SK-N-SH (cell line): ENCODE results near the gene CDC42SE2. TPM values are rescaled to one million over a fixed set of nuclear protein-coding genes. Genes with fewer than 3 reads are reported as not detected.

ENCODE experiments used
- CTCF ChIA-PET: fragments of 300-600, 350-600 bp; formaldehyde crosslinking; extraction: SDS; loops from one replicate; lab custom pipeline; 2021; lab: Yijun Ruan, JAX
- POLR2A ChIA-PET: fragments of 350-600 bp; sonication (Branson Sonifier 250); formaldehyde crosslinking; extraction: SDS; loops from one replicate; lab custom pipeline; 2020; ENCODE audit warnings: antibody characterized with exemption, inconsistent platforms; lab: Yijun Ruan, JAX
- DNase-seq: peaks from one replicate; pipeline ENCODE4 v3.0.0; 2012
- H2AFZ ChIP-seq: fragments of 200-600 bp; sonication (generic); 2 replicates; pipeline ENCODE4 v1.8.1; 2016; ENCODE audit warnings: antibody characterized with exemption, mild to moderate bottlenecking, low read depth
- H3F3A ChIP-seq: fragments of 200-600 bp; sonication (generic); replicated peaks from 2 replicates; pipeline ENCODE3; 2016; ENCODE audit warnings: antibody characterized with exemption, mild to moderate bottlenecking; ENCODE audit not compliant: insufficient read depth
- H3K27ac ChIP-seq, 2 experiments: fragments of 200-500 bp in 1 of 2; fragments of 200-600 bp in 1 of 2; sonication (Bioruptor generic) in 1 of 2; sonication (generic), shearing (Covaris generic) in 1 of 2; 2 replicates each; pipeline versions ENCODE4 v1.5.1 to v1.6.1; 2014 to 2016; ENCODE audit warnings: low read depth in 2 of 2, inconsistent platforms in 1 of 2, low read length in 1 of 2, mild to moderate bottlenecking in 1 of 2, mixed read lengths in 1 of 2
- H3K27me3 ChIP-seq: fragments of 200-600 bp; sonication (generic), shearing (Covaris generic); 2 replicates; pipeline ENCODE4 v1.6.1; 2016; ENCODE audit warnings: mixed run types; ENCODE audit not compliant: insufficient read depth
- H3K36me3 ChIP-seq, 2 experiments: fragments of 200-500 bp in 1 of 2; fragments of 200-600 bp in 1 of 2; sonication (Bioruptor generic) in 1 of 2; sonication (generic) in 1 of 2; replicated peaks in 1 of 2; 2 replicates each; pipeline versions ENCODE3 to v1.5.1; 2014 to 2016; ENCODE audit warnings: low read length in 1 of 2, mild to moderate bottlenecking in 1 of 2; ENCODE audit not compliant: insufficient read depth in 2 of 2, control insufficient read depth in 1 of 2
- H3K4me1 ChIP-seq, 2 experiments: fragments of 200-500 bp in 1 of 2; fragments of 200-600 bp in 1 of 2; sonication (Bioruptor generic) in 1 of 2; sonication (generic), shearing (Covaris generic) in 1 of 2; 2 replicates each; pipeline versions ENCODE4 v1.5.1 to v1.6.1; 2014 to 2016; ENCODE audit warnings: low read depth in 1 of 2, low read length in 1 of 2, mixed run types in 1 of 2; ENCODE audit not compliant: insufficient read depth in 2 of 2, control insufficient read depth in 1 of 2
- H3K4me2 ChIP-seq: fragments of 200-600 bp; sonication (generic), shearing (Covaris generic); 2 replicates; pipeline ENCODE4 v1.6.1; 2017; ENCODE audit warnings: mixed run types
- H3K4me3 ChIP-seq, 2 experiments: fragments of 200-500 bp in 1 of 2; fragments of 200-600 bp in 1 of 2; sonication (Bioruptor generic) in 1 of 2; sonication (generic), shearing (Covaris generic) in 1 of 2; 2 replicates each; pipeline versions ENCODE4 v1.5.1 to v1.8.1; 2014 to 2016; ENCODE audit warnings: low read depth in 2 of 2, inconsistent platforms in 1 of 2, low read length in 1 of 2, mild to moderate bottlenecking in 1 of 2, mixed read lengths in 1 of 2, moderate library complexity in 1 of 2
- H3K79me2 ChIP-seq: fragments of 200-600 bp; sonication (generic); 2 replicates; pipeline ENCODE4 v1.8.1; 2017; ENCODE audit warnings: mild to moderate bottlenecking; ENCODE audit not compliant: insufficient read depth
- H3K9ac ChIP-seq: fragments of 200-600 bp; sonication (generic); 2 replicates; pipeline ENCODE4 v1.6.1; 2017; ENCODE audit warnings: mixed run types
- H3K9me2 ChIP-seq: fragments of 200-600 bp; sonication (generic); 2 replicates; pipeline ENCODE4 v1.6.1; 2017; ENCODE audit warnings: mixed run types
- H3K9me3 ChIP-seq: fragments of 200-600 bp; sonication (generic); 2 replicates; pipeline ENCODE4 v1.6.1; 2017; ENCODE audit warnings: mixed run types, mild to moderate bottlenecking, moderate library complexity
- H4K20me1 ChIP-seq: fragments of 200-600 bp; sonication (generic); 2 replicates; pipeline ENCODE4 v1.6.1; 2017; ENCODE audit warnings: mild to moderate bottlenecking, mixed run types; ENCODE audit not compliant: insufficient read depth
- CHD2 ChIP-seq: fragments of 150-350 bp; IDR thresholded peaks from 2 replicates; pipeline ENCODE4 v1.6.1; 2018; ENCODE audit warnings: low read length; ENCODE audit not compliant: partially characterized antibody
- EP300 ChIP-seq, 2 experiments: IDR thresholded peaks; 2 replicates each; pipeline versions ENCODE4 v1.4.0 to v1.6.1; 2012; ENCODE audit warnings: borderline replicate concordance in 1 of 2, low read depth in 1 of 2, low read length in 1 of 2
- EZH2phosphoT487 ChIP-seq: fragments of 200-600 bp; sonication (generic); IDR thresholded peaks from 2 replicates; pipeline ENCODE4 v1.6.1; 2017; ENCODE audit warnings: low read depth, mixed run types, mild to moderate bottlenecking, antibody characterized with exemption, moderate library complexity, borderline replicate concordance
- FOSL2 ChIP-seq: IDR thresholded peaks from 2 replicates; pipeline ENCODE4 v1.4.0; 2012; ENCODE audit warnings: low read depth, mild to moderate bottlenecking, moderate library complexity, borderline replicate concordance
- FOXJ3 ChIP-seq: sonication (generic); formaldehyde crosslinking; IDR thresholded peaks from 2 replicates; pipeline ENCODE4 v1.5.1; 2020; ENCODE audit warnings: mild to moderate bottlenecking, missing genetic modification reagents
- FOXM1 ChIP-seq: IDR thresholded peaks from 2 replicates; pipeline ENCODE4 v1.4.0; 2012; ENCODE audit warnings: low read depth, mild to moderate bottlenecking
- GABPA ChIP-seq: IDR thresholded peaks from 2 replicates; pipeline ENCODE4 v1.4.0; 2012; ENCODE audit warnings: low read depth, mild to moderate bottlenecking
- GATA2 ChIP-seq: sonication (generic); formaldehyde crosslinking; IDR thresholded peaks from 2 replicates; pipeline ENCODE4 v1.5.0; 2020; ENCODE audit warnings: mild to moderate bottlenecking, missing genetic modification reagents
- JUND ChIP-seq: IDR thresholded peaks from 2 replicates; pipeline ENCODE4 v1.4.0; 2012
- MEF2A ChIP-seq: IDR thresholded peaks from 2 replicates; pipeline ENCODE4 v1.4.0; 2012; ENCODE audit warnings: low read depth, borderline replicate concordance
- NRF1 ChIP-seq: IDR thresholded peaks from 2 replicates; pipeline ENCODE4 v1.6.1; 2012; ENCODE audit warnings: low read depth, mild to moderate bottlenecking, low read length
- RAD21 ChIP-seq: IDR thresholded peaks from 2 replicates; pipeline ENCODE4 v1.6.1; 2012; ENCODE audit warnings: mild to moderate bottlenecking, low read length
- RCOR1 ChIP-seq: fragments of 150-350 bp; IDR thresholded peaks from 2 replicates; pipeline ENCODE4 v1.6.1; 2017; ENCODE audit warnings: antibody characterized with exemption, low read length
- RFX5 ChIP-seq: IDR thresholded peaks from 2 replicates; pipeline ENCODE4 v1.6.1; 2012; ENCODE audit warnings: mild to moderate bottlenecking, improper control_type of control experiment, low read length
- RXRA ChIP-seq: IDR thresholded peaks from 2 replicates; pipeline ENCODE4 v1.4.0; 2012; ENCODE audit warnings: low read depth, mild to moderate bottlenecking, borderline replicate concordance
- SIN3A ChIP-seq: IDR thresholded peaks from 2 replicates; pipeline ENCODE4 v1.6.1; 2012; ENCODE audit warnings: low read depth, mild to moderate bottlenecking, low read length, moderate library complexity, borderline replicate concordance
- SMC3 ChIP-seq: IDR thresholded peaks from 2 replicates; pipeline ENCODE4 v1.6.1; 2012; ENCODE audit warnings: low read depth, low read length, improper control_type of control experiment
- TCF12 ChIP-seq: IDR thresholded peaks from 2 replicates; pipeline ENCODE4 v1.4.0; 2012
- ZBTB33 ChIP-seq: IDR thresholded peaks from 2 replicates; pipeline ENCODE4 v1.4.0; 2012; ENCODE audit warnings: low read depth, borderline replicate concordance
- WGBS: methylation state at CpG from one replicate; pipeline ENCODE4 v1.1.6; 2017; ENCODE audit warnings: low lambda C conversion rate; 5-methylcytosine and 5-hydroxymethylcytosine counted together
- polyA plus RNA-seq, 3 experiments: library from polyadenylated mRNA; depleted of rRNA; stranded (reverse); fragments of >200 nt; gene quantifications; 2 replicates each; pipeline ENCODE4 v1.2.3, GENCODE V29; 2012
- TF ChIP-seq, protein P1 (sequence below): IDR thresholded peaks from 2 replicates; pipeline ENCODE4 v1.6.1; 2012; ENCODE audit warnings: mild to moderate bottlenecking, low read depth, low read length, moderate library complexity
- TF ChIP-seq, protein P2 (sequence below): IDR thresholded peaks from 2 replicates; pipeline ENCODE4; 2012
- TF ChIP-seq, protein P3 (sequence below): fragments of 150-350 bp; IDR thresholded peaks from 2 replicates; pipeline ENCODE4 v1.6.1; 2017; ENCODE audit warnings: antibody characterized with exemption, low read length, low read depth, borderline replicate concordance

CDC42SE2 gene
- polyA plus RNA-seq, 1 of the 3 experiments (the other 2 are of a cell fraction), result 8.6 TPM

- CTCF ChIA-PET, result interaction anchor here (0.7 to 2.0 kb wide), 20 partner anchors 8 to 515 kb away, joined by 3 to 15 read pairs (median 4); partner anchors contain the start of genes CDC42SE2 and HINT1
- H3K27ac ChIP-seq, result peak overlapping the region in 1 of 2 experiments; percentile 51; a peak in 2 of 4 replicates
- H3K9me2 ChIP-seq, result no peaks in the 10 kb centered on the region
- no peaks in the 10 kb centered on the region for H3K27me3 ChIP-seq
- H3K4me3 ChIP-seq, result no peak overlapping the region
- H3K4me2 ChIP-seq, result no peak overlapping the region
- 58% methylated on average over 3 of the region's 3 CpGs for WGBS
- POLR2A ChIA-PET, result interaction anchor here (0.6 kb wide), 1 partner anchor 15 kb away, joined by 3 read pairs; no protein-coding TSS in a partner anchor
- DNase-seq, result peak; percentile 64
- H3K79me2 ChIP-seq, result peaks cover 27% of the 10 kb centered on the region; the same call in 1 of the 2 replicates
- no peak overlapping the region for H3K9ac ChIP-seq
- no peak overlapping the region for H2AFZ ChIP-seq
- H3K4me1 ChIP-seq, result peaks cover 25 to 32% of the 10 kb centered on the region in 2 experiments
- H3K9me3 ChIP-seq, result no peaks in the 10 kb centered on the region
- no peaks in the 10 kb centered on the region for H4K20me1 ChIP-seq
- peaks cover 9% of the 10 kb centered on the region in 2 experiments for H3K36me3 ChIP-seq
- peaks cover 5% of the 10 kb centered on the region for H3F3A ChIP-seq
- no peak for TF ChIP-seq RXRA
- no peak for TF ChIP-seq FOSL2
- no peak for TF ChIP-seq JUND
- TF ChIP-seq FOXM1, result no peak
- TF ChIP-seq, protein P1, sequence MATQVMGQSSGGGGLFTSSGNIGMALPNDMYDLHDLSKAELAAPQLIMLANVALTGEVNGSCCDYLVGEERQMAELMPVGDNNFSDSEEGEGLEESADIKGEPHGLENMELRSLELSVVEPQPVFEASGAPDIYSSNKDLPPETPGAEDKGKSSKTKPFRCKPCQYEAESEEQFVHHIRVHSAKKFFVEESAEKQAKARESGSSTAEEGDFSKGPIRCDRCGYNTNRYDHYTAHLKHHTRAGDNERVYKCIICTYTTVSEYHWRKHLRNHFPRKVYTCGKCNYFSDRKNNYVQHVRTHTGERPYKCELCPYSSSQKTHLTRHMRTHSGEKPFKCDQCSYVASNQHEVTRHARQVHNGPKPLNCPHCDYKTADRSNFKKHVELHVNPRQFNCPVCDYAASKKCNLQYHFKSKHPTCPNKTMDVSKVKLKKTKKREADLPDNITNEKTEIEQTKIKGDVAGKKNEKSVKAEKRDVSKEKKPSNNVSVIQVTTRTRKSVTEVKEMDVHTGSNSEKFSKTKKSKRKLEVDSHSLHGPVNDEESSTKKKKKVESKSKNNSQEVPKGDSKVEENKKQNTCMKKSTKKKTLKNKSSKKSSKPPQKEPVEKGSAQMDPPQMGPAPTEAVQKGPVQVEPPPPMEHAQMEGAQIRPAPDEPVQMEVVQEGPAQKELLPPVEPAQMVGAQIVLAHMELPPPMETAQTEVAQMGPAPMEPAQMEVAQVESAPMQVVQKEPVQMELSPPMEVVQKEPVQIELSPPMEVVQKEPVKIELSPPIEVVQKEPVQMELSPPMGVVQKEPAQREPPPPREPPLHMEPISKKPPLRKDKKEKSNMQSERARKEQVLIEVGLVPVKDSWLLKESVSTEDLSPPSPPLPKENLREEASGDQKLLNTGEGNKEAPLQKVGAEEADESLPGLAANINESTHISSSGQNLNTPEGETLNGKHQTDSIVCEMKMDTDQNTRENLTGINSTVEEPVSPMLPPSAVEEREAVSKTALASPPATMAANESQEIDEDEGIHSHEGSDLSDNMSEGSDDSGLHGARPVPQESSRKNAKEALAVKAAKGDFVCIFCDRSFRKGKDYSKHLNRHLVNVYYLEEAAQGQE, result no peak
- peak; percentile 79 for TF ChIP-seq RAD21
- no peak for TF ChIP-seq TCF12
- TF ChIP-seq, protein P2, sequence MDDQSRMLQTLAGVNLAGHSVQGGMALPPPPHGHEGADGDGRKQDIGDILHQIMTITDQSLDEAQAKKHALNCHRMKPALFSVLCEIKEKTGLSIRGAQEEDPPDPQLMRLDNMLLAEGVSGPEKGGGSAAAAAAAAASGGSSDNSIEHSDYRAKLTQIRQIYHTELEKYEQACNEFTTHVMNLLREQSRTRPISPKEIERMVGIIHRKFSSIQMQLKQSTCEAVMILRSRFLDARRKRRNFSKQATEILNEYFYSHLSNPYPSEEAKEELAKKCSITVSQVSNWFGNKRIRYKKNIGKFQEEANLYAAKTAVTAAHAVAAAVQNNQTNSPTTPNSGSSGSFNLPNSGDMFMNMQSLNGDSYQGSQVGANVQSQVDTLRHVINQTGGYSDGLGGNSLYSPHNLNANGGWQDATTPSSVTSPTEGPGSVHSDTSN, result peak; percentile 28; the same call in 1 of the 2 replicates
- peak in 1 of 2 experiments; percentile 83; a peak in 2 of 4 replicates for TF ChIP-seq EP300 (IDR thresholded peaks at IDR 0.05; ENCODE audit: borderline replicate concordance in 1 of 2, low read depth in 1 of 2, low read length in 1 of 2)
- TF ChIP-seq, protein P3, sequence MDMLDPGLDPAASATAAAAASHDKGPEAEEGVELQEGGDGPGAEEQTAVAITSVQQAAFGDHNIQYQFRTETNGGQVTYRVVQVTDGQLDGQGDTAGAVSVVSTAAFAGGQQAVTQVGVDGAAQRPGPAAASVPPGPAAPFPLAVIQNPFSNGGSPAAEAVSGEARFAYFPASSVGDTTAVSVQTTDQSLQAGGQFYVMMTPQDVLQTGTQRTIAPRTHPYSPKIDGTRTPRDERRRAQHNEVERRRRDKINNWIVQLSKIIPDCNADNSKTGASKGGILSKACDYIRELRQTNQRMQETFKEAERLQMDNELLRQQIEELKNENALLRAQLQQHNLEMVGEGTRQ, result no peak
- no peak for TF ChIP-seq GABPA
- no peak for TF ChIP-seq EZH2phosphoT487
- TF ChIP-seq RFX5, result no peak
- no peak for TF ChIP-seq ZBTB33
- TF ChIP-seq SIN3A, result no peak
- TF ChIP-seq NRF1, result no peak
- peak; percentile 48 for TF ChIP-seq SMC3
- TF ChIP-seq MEF2A, result no peak
- peak; percentile 72 for TF ChIP-seq GATA2 (CRISPR knock-in tag)
- peak; percentile 86; the same call in 1 of the 2 replicates for TF ChIP-seq RCOR1
- TF ChIP-seq FOXJ3 (CRISPR knock-in tag), result peak; percentile 46; the same call in 1 of the 2 replicates
- TF ChIP-seq CHD2, result peak; percentile 61
Measured at GRCh38 chr5:131382407-131383395, 118.8 kb downstream of the CDC42SE2 start.
